Ammon's horn (tissue), 1 donor: Measurements from ENCODE around the gene GFPT2.
A peak's percentile ranks its signal among the peaks of the same experiment; 100 is the strongest.

ENCODE experiments used
- DNase-seq: peaks from one replicate; pipeline ENCODE4 v3.0.0-alpha.2; 2016; ENCODE audit warnings: low spot score

GFPT2 gene

GRCh38 chr5:180350711-180351465 is 2.2 kb downstream of the GFPT2 start:
- no peak for DNase-seq

- no peak for DNase-seq
Observed at GRCh38 chr5:180350296-180350695, 2.8 kb downstream of the GFPT2 start.

- no peak for DNase-seq
Observed at GRCh38 chr5:180349391-180349790, 3.7 kb downstream of the GFPT2 start.

GRCh38 chr5:180348336-180348735 is 4.8 kb downstream of the GFPT2 start:
- no peak for DNase-seq

GRCh38 chr5:180347702-180348101 is 5.4 kb downstream of the GFPT2 start:
- DNase-seq: no peak

- DNase-seq: no peak
Observed at GRCh38 chr5:180346358-180346757, 6.8 kb downstream of the GFPT2 start.

GRCh38 chr5:180345781-180346180 is 7.4 kb downstream of the GFPT2 start:
- no peak for DNase-seq

GRCh38 chr5:180345186-180345585 is 8.0 kb downstream of the GFPT2 start:
- no peak for DNase-seq

GRCh38 chr5:180344696-180344999 is 8.5 kb downstream of the GFPT2 start:
- no peak for DNase-seq

- peak; percentile 46 for DNase-seq
Observed at GRCh38 chr5:180343831-180344695, 9.1 kb downstream of the GFPT2 start.

- DNase-seq: peak; percentile 65
Observed at GRCh38 chr5:180343110-180343830, 9.9 kb downstream of the GFPT2 start.

GRCh38 chr5:180341595-180341994 is 11.5 kb downstream of the GFPT2 start:
- no peak for DNase-seq

GRCh38 chr5:180340856-180341255 is 12.3 kb downstream of the GFPT2 start:
- DNase-seq: no peak

GRCh38 chr5:180339583-180340183 is 13.5 kb downstream of the GFPT2 start:
- no peak for DNase-seq

GRCh38 chr5:180338001-180338707 is 15.0 kb downstream of the GFPT2 start:
- DNase-seq: no peak

GRCh38 chr5:180336234-180337020 is 16.7 kb downstream of the GFPT2 start:
- no peak for DNase-seq

- DNase-seq: no peak
Observed at GRCh38 chr5:180335614-180336233, 17.4 kb downstream of the GFPT2 start.

- DNase-seq: no peak
Observed at GRCh38 chr5:180334751-180335613, 18.2 kb downstream of the GFPT2 start.

GRCh38 chr5:180334176-180334575 is 19.0 kb downstream of the GFPT2 start:
- no peak for DNase-seq
